Gastroesophageal sphincter (tissue), 3 donors: ENCODE data around the gene ULK3.

Source experiments
- CTCF ChIP-seq, 4 experiments: fragments of 200-600 bp in 2 of 4; fragments of 450-650 bp in 2 of 4; sonication (generic) in 1 of 4; IDR thresholded peaks; one replicate each; pipeline ENCODE4 v1.5.1; 2017 to 2019; ENCODE audit warnings: antibody characterized with exemption in 4 of 4, mild to moderate bottlenecking in 2 of 4, moderate library complexity in 2 of 4
- EP300 ChIP-seq: sonication (generic); formaldehyde crosslinking; IDR thresholded peaks from one replicate; pipeline ENCODE4 v1.6.1; 2017; ENCODE audit warnings: antibody characterized with exemption, mild to moderate bottlenecking
- POLR2AphosphoS5 ChIP-seq: sonication (generic); formaldehyde crosslinking; IDR thresholded peaks from one replicate; pipeline ENCODE4 v1.6.1; 2017; ENCODE audit warnings: antibody characterized with exemption

GRCh38 chr15:74888716-74889115, 45.8 kb upstream of the ULK3 start:
- no peak for TF ChIP-seq CTCF (IDR thresholded peaks at IDR 0.05)
- TF ChIP-seq POLR2AphosphoS5 = no peak
- no peak for TF ChIP-seq EP300
